Activated CD8-positive, alpha-beta memory T cell treated with anti-CD3 and anti-CD28 coated beads, Interleukin-2, amount 50 U/mL, for 24 hours (primary cell): ENCODE results near the gene AEBP1.

ENCODE experiments used
- DNase-seq: peaks from one replicate; pipeline ENCODE4 v3.0.0-alpha.2; 2020; ENCODE audit errors: extremely low read depth

Gene AEBP1

DNA sequence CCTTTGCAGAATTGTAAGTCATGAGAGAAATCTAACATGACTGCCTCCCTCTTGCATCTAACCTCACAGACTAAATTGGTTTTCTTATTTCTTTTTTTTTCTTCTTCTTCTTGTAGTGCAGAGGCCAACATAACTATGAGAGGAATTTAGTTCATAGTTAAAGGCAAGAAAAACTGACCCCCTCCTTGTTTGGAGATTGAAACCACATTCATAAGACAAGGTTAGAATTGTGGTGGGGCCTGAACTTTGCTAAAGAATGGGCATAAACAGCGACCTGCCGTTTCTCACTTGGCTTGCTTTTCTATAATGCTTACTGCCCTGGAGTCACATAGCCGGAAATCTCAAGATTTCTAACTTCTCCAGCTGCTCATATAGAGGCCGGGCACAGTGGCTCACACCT, 19.4 kb upstream of the AEBP1 start:
- no peak for DNase-seq

DNA sequence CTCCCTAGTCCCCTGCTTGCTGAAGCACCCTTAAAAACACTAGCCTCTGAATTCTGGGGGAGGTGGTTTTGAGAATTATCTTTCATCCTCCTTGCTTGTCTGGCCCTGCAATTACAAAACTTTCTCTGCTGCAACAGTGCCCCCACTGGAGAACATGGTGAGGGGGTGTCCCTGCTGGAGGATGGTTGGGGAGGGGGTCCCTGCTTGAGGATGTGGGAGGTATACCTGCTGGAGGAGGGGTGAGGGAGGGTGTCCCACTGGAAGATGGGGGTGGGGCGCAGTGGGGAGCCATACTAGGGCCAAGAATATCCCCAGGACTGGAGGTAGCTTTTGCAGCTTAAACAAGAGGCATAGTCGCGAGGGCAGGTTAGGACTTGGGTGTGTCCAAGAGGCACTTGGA, 18.6 kb upstream of the AEBP1 start:
- DNase-seq, result no peak

DNA sequence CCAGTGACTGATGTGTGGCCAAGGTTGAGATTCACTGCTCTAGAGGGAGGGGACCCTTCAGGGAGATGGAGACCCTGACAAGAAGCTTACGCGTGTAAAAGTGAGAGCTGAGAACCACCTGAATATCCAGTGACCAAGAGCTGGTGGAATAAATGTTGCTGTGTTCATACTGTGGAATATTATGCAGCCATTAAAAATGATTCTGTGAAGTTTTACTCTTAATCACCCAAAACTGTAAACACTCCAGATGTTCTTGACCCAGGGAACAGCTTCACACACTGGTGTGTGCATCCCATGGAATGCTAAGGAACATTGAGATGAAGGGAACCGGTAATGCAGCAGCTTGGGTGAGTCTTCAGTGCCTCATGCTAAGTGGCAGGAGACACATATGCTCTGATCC, 17.5 kb upstream of the AEBP1 start:
- DNase-seq, result no peak

DNA sequence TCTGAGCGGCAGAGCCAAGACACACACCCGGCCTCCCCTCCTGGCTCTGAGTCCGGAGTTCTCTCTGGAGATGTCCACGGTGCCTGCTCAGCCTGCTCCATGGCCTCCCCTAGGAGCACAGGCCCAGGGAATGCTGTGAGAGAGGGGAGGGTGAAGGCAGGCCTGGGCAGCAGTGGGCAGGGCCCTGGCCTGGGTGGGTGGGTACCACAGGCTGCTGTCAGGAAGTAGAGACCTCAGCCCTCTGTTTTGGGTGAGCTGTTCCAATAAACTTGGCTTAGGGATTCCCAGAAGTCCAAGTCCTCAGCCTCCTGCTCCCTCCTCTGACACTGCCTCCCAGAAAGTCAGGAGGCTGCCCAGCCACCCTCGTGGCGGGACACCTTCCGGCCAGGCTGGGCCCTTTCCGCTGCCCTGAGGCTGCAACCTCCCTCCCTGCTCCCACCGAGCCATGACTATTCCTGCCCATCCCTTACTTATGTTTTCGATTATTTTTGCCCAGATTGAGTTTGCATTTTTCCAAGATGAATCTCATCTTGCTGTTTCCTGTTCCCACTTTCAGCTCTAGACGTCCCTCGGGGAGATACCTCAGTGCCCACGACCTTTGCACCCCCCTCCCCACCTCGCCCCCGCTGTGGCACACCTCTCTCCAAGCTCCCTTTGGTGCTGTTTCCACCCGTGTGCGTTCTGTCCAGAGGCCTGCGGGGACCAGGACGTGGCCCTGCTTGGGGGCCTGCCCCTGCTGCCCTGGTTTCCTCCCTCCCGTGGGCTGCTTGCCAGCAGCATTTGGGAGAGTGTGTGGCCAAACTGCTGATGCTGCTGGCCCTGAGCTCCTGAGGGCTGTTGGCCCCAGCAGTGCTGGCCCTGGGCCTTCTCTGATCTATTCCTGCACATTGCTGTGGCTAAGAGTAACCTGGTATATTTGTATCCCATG, 16.0 kb upstream of the AEBP1 start:
- no peak for DNase-seq

DNA sequence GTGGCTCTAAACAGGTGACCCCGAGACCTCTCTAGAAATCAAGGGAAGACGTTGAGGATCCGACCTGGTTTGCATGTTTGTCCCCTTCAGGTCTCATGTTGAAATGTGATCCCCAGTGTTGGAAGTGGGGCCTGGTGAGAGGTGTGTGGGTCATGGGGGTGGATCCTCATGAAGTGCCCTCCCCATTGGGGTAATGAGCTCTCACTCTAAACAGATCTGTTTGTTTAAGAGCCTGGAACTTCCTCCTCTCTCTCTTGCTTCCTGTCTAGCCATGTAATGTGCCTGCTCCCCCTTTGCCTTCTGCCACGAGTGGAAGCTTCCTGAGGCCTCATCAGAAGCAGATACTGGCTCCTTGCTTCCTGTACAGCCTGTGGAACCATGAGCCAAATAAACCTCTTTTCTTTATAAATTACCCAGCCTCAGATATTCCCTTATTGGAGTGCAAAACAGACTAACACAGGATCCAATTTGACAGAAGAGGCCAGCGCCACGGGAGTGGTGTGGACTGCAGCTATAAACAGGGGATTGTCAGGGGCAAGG, 11.0 kb upstream of the AEBP1 start:
- no peak for DNase-seq

DNA sequence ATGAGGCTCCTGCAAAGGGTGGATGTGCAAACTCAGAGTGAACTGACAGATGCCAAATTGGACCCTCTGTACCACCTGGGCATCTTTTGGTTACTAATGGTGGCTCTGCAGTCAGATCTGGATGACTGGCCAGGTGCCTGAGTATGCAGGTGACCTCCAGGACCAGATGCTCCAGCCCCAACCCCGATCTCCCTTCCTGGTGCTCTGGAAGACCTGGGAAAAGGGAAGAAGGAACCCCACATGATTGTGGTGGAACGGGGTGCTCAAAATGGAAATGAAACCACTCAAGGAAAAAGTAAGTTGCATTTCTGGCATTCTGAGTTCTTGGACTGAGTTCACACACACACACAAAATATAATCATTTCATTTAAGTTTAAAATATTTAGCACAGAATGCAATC, 9.8 kb upstream of the AEBP1 start:
- no peak for DNase-seq

DNA sequence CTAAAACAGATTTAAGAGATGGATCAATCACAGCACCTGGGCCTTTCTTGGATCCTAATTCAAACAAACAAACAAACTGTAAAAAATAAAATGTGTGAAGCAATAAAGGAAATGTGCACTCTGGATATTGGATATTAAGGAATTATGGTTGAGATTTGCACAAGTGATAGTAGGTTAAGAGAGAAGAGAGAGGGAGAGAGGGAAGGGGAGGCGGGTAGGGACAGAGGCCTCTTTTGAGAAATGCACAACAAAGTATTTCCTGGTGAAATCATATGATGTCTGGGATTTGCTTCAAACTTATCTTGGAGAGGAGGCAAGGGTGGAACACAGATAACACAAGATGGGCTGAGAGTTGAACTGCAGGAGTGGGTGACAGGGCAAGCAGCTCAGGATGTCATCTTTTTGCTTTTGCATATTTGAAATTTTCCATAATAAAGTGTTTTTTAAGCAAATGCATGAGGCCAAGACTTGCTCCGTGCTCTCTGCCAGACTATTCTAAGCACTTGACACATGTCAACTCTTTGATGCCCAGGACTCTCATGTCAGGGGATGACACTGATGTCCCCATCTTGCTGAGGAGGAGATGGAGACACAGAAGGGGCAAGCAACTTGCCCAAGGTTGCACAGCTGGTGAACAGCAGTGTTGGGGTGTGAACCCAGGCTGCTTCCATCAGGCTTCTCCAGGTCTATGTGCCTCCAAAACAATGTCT, 9.1 kb upstream of the AEBP1 start:
- no peak for DNase-seq

DNA sequence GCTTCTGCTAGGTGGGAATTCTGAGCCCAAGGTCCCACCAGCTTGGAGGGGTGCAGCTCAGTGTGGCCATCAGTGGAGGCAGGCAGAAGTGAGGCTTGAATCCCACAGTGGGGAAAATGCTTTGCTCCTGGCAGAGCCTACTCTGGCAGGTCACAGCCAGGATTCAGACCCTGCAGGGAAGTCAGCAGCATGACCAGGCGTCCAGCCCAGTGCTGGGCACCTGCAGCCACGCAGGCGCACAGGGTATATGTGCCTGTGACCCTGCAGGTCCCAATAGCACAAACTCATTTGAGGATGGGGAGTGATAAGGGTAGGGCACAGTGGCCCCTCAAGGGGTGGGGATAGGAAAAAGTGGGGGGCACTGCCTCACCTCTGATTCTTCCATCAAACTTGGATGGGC, 8.4 kb upstream of the AEBP1 start:
- no peak for DNase-seq

DNA sequence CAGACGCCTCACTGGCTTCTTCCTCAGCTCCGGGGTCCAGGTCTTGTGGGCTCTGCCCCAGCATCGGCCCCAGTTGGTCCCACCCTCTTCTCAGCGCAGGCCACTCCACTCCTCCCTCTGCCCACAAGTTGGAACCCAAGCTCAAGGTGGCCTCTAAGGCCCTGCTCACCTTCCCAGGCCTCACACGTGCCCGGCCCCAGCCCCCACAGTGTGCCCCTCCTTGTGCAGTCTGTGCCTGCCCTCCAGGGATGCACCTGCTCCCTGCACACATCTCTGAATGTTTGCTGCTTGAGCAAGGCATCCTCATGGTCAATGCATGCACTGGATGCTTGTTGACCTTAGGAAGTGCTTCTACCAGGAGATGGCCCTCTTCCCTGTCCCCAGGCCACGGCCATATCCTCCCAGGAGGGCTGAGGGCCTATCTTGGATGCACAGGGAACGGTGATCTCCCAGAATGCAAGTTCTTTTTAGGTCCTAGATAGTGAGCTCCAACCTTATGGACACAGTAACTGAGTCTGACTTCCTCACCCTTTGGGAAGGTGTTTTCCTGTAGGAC, 7.7 kb upstream of the AEBP1 start:
- DNase-seq, result no peak

DNA sequence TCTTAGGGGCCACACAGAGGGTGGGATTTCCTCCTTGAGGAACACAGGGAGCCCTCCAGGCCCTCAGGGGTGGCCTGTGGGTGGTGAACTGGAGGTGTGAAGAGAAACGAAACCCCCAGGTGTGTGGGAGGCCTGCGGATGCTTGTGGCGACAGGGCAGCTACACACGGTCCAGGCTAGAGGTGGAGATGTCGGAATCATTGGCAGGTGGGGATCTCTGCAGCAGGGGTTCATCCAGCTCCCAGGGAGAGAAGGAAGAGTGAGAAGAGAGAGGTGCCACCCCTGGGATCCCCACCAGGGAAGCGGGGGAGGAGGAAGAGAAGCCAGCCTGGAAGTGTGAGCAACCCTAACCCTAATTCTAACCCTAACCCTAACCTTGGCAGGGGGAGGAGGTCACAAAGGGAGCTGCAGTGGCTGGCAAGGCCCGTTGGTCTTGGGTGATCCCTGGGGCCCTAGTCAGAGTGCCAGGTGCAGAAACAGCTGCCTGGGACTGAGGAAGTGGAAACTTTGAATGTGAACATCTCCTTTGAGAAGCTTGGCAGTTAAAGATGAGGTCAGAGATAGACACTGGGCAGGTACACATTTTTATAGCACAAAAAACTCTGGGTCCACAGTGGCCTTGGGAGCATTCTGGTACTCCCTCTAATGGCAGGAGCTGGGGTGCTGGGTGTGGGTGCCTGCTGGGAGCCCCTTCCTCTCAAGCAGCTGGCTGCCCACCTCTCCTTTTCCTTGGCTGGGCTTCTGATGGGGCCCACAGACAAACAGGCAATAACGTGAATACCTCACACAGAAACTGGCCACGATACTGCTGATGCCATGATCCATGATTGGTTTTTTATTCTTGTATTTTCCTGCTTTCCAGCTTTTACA, 6.8 kb upstream of the AEBP1 start:
- DNase-seq, result no peak

DNA sequence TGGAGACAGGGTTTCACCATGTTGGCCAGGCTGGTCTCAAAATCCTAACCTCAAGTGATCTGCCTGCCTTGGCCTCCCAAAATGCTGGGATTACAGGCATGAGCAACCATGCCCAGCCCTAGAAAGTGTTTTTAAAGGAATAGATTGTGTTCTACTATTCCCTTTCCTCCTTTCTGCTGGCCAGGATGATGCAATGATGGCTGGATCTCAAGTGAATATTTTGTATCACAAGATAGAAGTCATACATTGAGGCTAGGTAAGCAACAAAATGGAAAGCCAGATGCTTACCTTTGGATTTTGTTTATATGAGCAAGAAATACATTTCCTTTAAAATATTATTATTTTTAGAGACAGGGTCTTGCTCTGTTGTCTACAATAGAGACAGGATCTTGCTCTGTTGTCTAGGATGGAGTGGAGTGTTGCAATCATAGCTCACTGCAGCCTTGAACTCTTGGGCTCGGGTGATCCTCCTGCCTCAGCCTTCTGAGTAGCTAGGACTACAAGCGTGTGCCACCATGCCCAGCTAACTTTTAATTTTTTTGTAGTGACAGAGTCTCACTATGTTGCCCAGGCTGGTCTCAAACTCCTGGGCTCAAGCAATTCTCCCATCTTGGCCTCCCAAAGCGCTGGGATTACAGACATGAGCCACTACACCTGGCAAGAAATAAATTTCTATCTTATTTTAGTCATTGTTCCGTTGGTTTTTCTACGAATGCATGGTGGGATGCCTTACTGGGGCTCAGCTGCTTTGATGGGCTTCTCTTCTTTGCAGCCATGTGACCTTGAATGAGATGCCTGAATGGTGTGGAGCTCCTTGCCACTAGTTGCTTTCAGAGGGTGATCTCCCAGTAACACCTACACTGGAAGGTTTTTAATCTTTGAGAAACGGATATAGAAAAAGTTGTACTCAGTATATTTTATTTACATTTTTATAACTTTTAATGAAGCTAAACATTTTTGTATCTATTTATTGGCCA, 5.8 kb upstream of the AEBP1 start:
- DNase-seq, result no peak

DNA sequence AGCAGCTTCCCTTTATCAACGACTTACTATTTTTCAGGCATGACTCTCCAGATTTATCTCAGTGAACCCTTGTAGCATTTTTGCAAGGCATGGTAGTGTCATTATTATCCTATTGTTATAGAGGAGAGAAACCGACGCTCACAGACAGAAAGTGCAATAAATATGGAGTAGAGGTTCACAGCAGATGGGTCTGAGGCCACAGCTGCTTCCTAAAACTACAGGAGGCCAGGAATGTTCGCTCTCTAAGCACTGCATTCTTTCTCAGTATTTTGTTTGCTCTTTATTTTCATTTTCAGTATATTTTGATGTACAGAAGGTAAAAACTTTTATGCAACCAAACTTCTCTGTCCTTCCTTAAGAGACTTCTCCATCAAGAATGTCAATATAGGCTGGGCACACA, 4.5 kb upstream of the AEBP1 start:
- DNase-seq, result no peak

DNA sequence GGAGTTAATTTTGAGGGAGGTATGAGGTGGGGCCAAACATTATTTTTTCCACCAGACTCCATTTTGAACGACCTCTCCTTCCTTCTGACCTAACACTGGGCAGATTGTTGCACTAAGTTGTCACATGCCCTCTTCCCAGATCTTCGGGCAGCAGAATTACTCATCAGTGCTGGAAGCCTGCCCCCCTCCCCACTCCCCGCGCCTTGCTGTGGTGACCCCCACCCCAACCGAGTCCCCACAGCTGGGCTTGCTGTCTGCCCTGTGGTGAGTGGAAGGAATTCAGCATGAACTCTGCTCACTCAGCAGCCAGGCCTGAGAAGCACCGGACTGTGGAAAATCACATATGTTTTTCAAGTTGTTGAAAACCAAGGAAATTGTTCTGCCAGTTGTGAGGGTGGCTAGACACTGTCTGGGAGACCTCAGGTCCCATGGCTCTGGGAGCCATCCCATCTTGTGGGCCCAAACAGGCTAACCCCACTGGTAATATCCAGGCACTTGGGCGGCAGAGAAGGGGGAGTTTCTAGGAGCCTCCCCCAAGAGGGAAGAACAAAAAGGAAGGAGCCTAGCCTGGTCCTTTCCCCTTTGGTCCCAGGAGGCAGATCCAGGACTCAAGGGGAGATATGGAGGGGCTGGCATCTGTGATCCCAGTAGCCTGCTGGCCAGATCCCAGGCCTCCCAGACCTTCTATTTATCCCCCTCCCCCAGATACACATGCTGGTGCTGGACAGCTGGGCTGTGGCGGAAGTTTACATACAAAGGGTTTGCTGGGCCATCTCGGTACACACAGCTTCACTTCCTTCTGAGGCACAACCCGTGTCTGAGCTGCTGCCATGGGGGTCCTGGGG, 3.5 kb upstream of the AEBP1 start:
- no peak for DNase-seq

DNA sequence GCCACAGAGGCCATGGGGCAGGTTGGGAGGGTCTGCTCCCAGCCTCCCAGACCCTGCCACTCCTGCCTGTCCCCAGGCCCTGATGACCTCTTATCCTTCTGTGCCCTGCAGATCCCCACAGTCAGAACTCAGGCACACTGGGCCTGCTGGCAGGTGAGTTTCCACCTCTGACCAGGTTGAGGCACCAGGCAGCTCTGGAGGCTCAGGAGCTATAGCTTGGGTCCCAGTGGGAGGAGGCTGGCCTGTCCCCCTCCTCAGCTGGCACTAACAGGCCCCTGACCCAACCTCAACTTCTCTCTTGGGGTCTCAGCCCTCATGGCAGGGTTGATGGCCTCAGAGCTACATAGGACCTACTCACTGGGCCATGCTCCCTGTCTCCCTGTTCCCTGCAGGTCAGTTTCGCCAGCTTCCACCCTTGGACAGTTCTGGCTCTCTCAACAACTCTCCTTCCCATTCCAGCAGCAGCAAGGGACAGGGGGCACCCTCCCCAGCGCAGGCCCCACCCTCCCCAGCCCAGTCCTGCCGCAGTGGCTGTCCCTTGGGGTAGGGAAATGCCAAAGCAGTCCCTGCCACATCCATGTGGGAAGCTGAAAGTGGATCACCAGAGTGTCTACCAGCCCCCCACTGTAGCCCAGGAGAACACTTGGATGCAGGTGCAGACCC, 2.7 kb upstream of the AEBP1 start:
- no peak for DNase-seq

DNA sequence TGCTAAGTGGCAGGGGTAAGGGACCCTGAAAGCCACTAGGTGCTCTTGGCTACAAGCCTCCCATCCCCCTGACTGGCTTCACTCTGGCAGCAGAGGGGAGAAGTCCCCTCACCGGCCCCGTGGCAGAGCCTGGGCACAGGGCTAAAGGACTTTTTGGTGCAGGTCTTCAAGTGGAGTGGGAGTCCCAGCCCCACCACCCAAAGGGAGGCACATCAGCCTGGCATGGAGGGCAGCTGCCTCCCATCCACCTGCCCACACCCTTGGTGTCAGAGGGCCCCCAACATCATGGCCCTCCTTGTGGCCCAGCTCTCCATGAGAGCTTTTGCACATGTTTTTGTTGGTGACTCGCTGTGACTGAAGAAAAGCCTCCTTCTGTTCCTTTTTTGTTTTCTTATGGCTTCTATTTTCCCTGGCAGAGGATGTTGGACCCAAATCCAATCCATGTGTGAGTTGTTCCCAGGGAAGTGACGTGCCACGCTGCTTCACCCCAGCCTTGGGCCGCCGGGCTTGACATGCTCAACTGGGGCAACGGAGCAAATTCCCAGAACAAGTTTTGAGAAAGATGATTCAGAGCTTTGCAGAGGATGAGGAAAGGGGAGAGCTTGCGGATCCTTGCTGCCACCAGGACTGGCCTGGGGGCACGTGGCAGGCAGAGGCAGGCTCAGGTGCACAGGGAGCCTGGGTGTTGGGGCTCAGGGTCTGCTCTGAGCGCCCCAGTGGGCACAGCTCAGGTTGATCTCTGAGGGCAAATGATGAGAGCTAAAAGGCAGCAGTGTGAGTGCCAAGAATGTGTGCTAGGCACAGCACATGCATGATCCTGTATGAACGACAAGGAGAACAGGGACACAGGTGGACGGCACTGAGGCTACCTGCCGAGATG, 1.9 kb upstream of the AEBP1 start:
- DNase-seq, result no peak

DNA sequence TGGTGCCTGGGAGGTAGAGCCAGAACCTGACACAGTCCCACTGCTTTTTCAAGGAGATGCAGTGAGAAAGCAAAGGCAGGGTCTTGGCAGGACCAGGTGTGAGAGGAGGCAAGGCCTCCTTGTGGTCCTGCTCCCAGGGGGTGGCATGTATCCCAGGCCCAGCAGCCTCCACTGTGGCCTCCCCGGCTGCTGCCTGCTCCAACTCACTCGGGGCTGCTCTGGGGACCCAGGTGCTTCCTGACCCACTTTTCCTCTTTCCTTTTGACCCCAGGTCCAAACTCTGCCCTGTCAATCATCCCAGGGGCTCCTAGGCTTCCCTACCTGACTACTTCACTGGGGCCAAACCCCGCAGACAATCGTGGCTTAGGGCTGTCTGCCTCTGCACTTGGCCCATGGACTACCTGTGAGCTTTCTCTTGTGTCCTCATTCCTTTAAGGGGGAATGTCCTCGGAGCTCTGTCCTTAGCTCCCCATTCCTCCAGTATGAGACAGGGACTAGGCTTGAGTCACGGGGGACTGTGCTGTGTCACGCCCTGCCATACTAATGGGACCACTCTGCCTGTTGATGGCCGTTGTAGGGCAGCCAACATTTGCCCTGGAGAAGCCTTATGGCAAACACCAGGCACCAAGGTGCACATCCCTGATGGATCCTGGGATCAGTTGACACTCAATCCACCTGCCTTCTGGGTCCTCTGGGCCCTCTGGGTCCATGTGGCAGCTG, 1.1 kb upstream of the AEBP1 start:
- DNase-seq, result no peak

DNA sequence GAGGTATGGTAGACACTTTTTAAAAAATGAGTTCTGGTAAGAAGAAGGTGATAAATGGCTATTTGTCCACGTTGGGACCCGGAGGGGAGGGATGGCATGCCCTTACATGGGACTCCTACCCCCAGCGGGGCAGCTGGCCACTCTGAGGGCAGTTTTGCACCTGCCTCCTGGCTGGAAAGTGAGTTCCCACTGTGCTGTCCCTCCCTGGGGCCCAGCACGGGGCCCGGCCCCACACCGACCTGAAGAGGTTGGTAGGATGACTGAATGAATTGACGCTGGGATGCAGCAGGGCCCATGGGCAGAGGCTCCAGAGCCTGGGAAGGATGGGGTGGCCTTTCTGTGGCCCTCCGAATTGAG, 601 bp upstream of the AEBP1 start:
- no peak for DNase-seq
